GM19351 (cell line): ENCODE data around the gene RASGRP4.

Experiments used
- ATAC-seq: cut with Tn5 transposase; IDR thresholded peaks from one replicate; pipeline ENCODE4 v1.9.1; 2021; ENCODE audit warnings: mild to moderate bottlenecking, moderate library complexity; ENCODE audit not compliant: unreplicated experiment

The RASGRP4 gene

GRCh38 chr19:38391911-38392464, 34.0 kb downstream of the RASGRP4 start:
- no peak for ATAC-seq

- no peak for ATAC-seq
These were observed 35.8 kb downstream of the RASGRP4 start for GRCh38 chr19:38389957-38390924.

- no peak for ATAC-seq
These were observed 36.7 kb downstream of the RASGRP4 start for GRCh38 chr19:38389101-38389925.

GRCh38 chr19:38388349-38389100, 37.5 kb downstream of the RASGRP4 start, which contains the start of gene SPRED3:
SPRED3 (plus strand) TSS chr19:38388697; CDS start chr19:38390303, 1,606 bp downstream.
- no peak for ATAC-seq

GRCh38 chr19:38387550-38388348, 38.3 kb downstream of the RASGRP4 start, which contains the start of gene GGN:
GGN (minus strand) TSS chr19:38388034; CDS start chr19:38387261, 773 bp downstream.
- no peak for ATAC-seq

GRCh38 chr19:38386971-38387549, 39.0 kb downstream of the RASGRP4 start:
- no peak for ATAC-seq

- ATAC-seq = no peak
These were observed 39.6 kb downstream of the RASGRP4 start for GRCh38 chr19:38386300-38386970.

- no peak for ATAC-seq
These were observed 40.2 kb downstream of the RASGRP4 start for GRCh38 chr19:38385804-38386257.

- no peak for ATAC-seq
These were observed 40.8 kb downstream of the RASGRP4 start for GRCh38 chr19:38385057-38385803.

- ATAC-seq = no peak
These were observed 41.6 kb downstream of the RASGRP4 start for GRCh38 chr19:38384209-38385027.

- no peak for ATAC-seq
These were observed 42.3 kb downstream of the RASGRP4 start for GRCh38 chr19:38383743-38384142.

GRCh38 chr19:38383184-38383583, 42.8 kb downstream of the RASGRP4 start:
- no peak for ATAC-seq

- ATAC-seq = no peak
These were observed 44.9 kb downstream of the RASGRP4 start for GRCh38 chr19:38381138-38381537.

GRCh38 chr19:38378866-38379265, 47.2 kb downstream of the RASGRP4 start:
- no peak for ATAC-seq

GRCh38 chr19:38377052-38377451, 49.0 kb downstream of the RASGRP4 start:
- ATAC-seq = no peak

- ATAC-seq = no peak
These were observed 49.4 kb downstream of the RASGRP4 start for GRCh38 chr19:38376576-38376975.

- ATAC-seq = no peak
These were observed 50.3 kb downstream of the RASGRP4 start for GRCh38 chr19:38375748-38376147.
